Endothelial cell of umbilical vein (primary cell): ENCODE data around the gene DPYSL4. TPM values are rescaled to one million over a fixed set of nuclear protein-coding genes. Genes with fewer than 3 reads are reported as not detected.

ENCODE experiments used
- BruUV-seq: library from RNA; stranded (reverse); fragments of 400-500 nt; replicated peaks from 2 replicates; lab custom pipeline; 2021; lab: Mats Ljungman, UMichigan
- CTCF ChIA-PET: fragments of 300-600, 350-600 bp; sonication (Branson Sonifier 250); formaldehyde crosslinking; loops from one replicate; lab custom pipeline; 2021; ENCODE audit warnings: antibody characterized with exemption, inconsistent platforms; lab: Charles Lee
- POLR2A ChIA-PET: fragments of 300-600, 350-600 bp; sonication (Branson Sonifier 250); formaldehyde crosslinking; loops from one replicate; lab custom pipeline; 2021; ENCODE audit warnings: antibody characterized with exemption, inconsistent platforms; lab: Charles Lee
- DNase-seq: peaks from one replicate; pipeline ENCODE4 v3.0.0-alpha.2; 2011; ENCODE audit warnings: low read depth, low spot score
- FAIRE-seq: peaks from 2 replicates; lab custom pipeline; 2011; peaks lifted over from hg19 to GRCh38; lab: Jason Lieb, UNC
- H2AFZ ChIP-seq: 2 replicates; pipeline ENCODE4 v1.6.0; 2012; ENCODE audit warnings: low read depth, low read length, control low read depth, inconsistent platforms
- H3K27ac ChIP-seq: 2 replicates; pipeline ENCODE4 v1.5.1; 2011; ENCODE audit warnings: low read depth, mild to moderate bottlenecking, control low read depth, low read length, moderate library complexity; ENCODE audit not compliant: insufficient read depth
- H3K27me3 ChIP-seq, 2 experiments: 2 replicates each; pipeline versions ENCODE4 v1.6.0 to v1.6.1; 2011; ENCODE audit warnings: low read length in 2 of 2, mixed read lengths in 1 of 2; ENCODE audit not compliant: control insufficient read depth in 2 of 2, insufficient read depth in 2 of 2
- H3K36me3 ChIP-seq, 2 experiments: 2 replicates in 1 of 2; 3 replicates in 1 of 2; pipeline ENCODE4 v1.5.1; 2011; ENCODE audit warnings: low read length in 2 of 2, mild to moderate bottlenecking in 1 of 2, moderate library complexity in 1 of 2; ENCODE audit not compliant: control insufficient read depth in 2 of 2, insufficient read depth in 2 of 2; ENCODE audit errors: extremely low read depth in 1 of 2
- H3K4me1 ChIP-seq: 3 replicates; pipeline ENCODE4 v1.5.1; 2011; ENCODE audit warnings: mild to moderate bottlenecking, low read length; ENCODE audit not compliant: control insufficient read depth, insufficient read depth; ENCODE audit errors: extremely low read depth
- H3K4me2 ChIP-seq: 2 replicates; pipeline ENCODE4 v1.6.1; 2011; ENCODE audit warnings: low read length, control low read depth, mixed read lengths; ENCODE audit not compliant: insufficient read depth
- H3K4me3 ChIP-seq, 3 experiments: fragments of 200-600 bp in 1 of 3; sonication (generic), shearing (Covaris generic) in 1 of 3; replicated peaks in 1 of 3; 2 replicates each; pipeline ENCODE4 v1.5.1; 2011 to 2016; ENCODE audit warnings: control low read depth in 3 of 3, low read length in 3 of 3, mild to moderate bottlenecking in 2 of 3, inconsistent platforms in 1 of 3, low read depth in 1 of 3, moderate library complexity in 1 of 3; ENCODE audit not compliant: insufficient read depth in 1 of 3
- H3K79me2 ChIP-seq: 2 replicates; pipeline ENCODE4 v1.6.0; 2012; ENCODE audit warnings: low read length, inconsistent platforms; ENCODE audit not compliant: control insufficient read depth, insufficient read depth
- H3K9ac ChIP-seq: replicated peaks from 2 replicates; pipeline ENCODE3; 2011; ENCODE audit warnings: low read length, control low read depth; ENCODE audit not compliant: insufficient read depth; ENCODE audit errors: extremely low read depth
- H3K9me1 ChIP-seq: replicated peaks from 3 replicates; pipeline ENCODE4 v1.6.0; 2011; ENCODE audit warnings: mild to moderate bottlenecking, low read length; ENCODE audit not compliant: control insufficient read depth, insufficient read depth; ENCODE audit errors: extremely low read depth
- H3K9me3 ChIP-seq: replicated peaks from 2 replicates; pipeline ENCODE4 v1.5.1; 2012; ENCODE audit warnings: low read length, inconsistent platforms; ENCODE audit not compliant: control insufficient read depth, insufficient read depth
- H4K20me1 ChIP-seq: replicated peaks from 2 replicates; pipeline ENCODE3; 2011; ENCODE audit warnings: mild to moderate bottlenecking, low read length; ENCODE audit not compliant: control insufficient read depth, insufficient read depth; ENCODE audit errors: extremely low read depth
- FOS ChIP-seq: IDR thresholded peaks from 2 replicates; pipeline ENCODE4 v1.6.1; 2011; ENCODE audit warnings: mild to moderate bottlenecking, low read length, moderate library complexity, borderline replicate concordance; ENCODE audit not compliant: insufficient read depth
- MAX ChIP-seq: IDR thresholded peaks from 2 replicates; pipeline ENCODE4 v1.6.1; 2011; ENCODE audit not compliant: insufficient read depth, insufficient read length
- POLR2AphosphoS5 ChIP-seq: IDR thresholded peaks from 2 replicates; pipeline ENCODE4 v1.6.1; 2012; ENCODE audit warnings: low read depth, mild to moderate bottlenecking, control low read depth, low read length, moderate library complexity; ENCODE audit not compliant: insufficient read depth
- dilution Hi-C: fragments of 300-500 bp; cut with MboI; formaldehyde crosslinking; loops from one replicate; pipeline ENCODE4 v1.15.0; 2019; ENCODE audit warnings: low sequenced_read_pairs; ENCODE audit not compliant: extremely low pct_ligation_motif_present
- intact Hi-C: fragments of 100-400 bp; cut with micrococcal nuclease; formaldehyde crosslinking; loops from one replicate; pipeline ENCODE4 v1.10.0; 2022
- polyA plus RNA-seq, 4 experiments: library from polyadenylated mRNA; depleted of rRNA in 3 of 4; stranded (reverse) in 3 of 4; unstranded in 1 of 4; fragments of >200 nt; gene quantifications; 2 replicates each; pipeline versions ENCODE4 v1.2.1 to v1.2.3, GENCODE V29; 2011 to 2012; ENCODE audit warnings: missing spikeins in 1 of 4
- total RNA-seq: library from RNA; stranded (reverse); gene quantifications from 2 replicates; pipeline ENCODE4 v1.2.3, GENCODE V29; 2021
- TF ChIP-seq, protein P1 (sequence below), 2 donors: IDR thresholded peaks; 1 replicate in 1 of 2; 2 replicates in 1 of 2; pipeline ENCODE4 v1.5.1; 2011; ENCODE audit warnings: low read length in 2 of 2, mild to moderate bottlenecking in 2 of 2, moderate library complexity in 2 of 2, control low read depth in 1 of 2, inconsistent platforms in 1 of 2, low read depth in 1 of 2; ENCODE audit not compliant: insufficient read depth in 1 of 2; ENCODE audit errors: extremely low read depth in 1 of 2

The DPYSL4 gene
- total and polyA plus RNA-seq, 2 donors (not counting 3 experiments of a cell fraction or from before 2014, with no cell fraction given): 27.1 to 60.0 TPM

GRCh38 chr10:132146271-132146671, 40.5 kb upstream of the DPYSL4 start:
- DNase-seq (no peak), FAIRE-seq (no peak)
- no peaks in the 10 kb centered on the region for H4K20me1 ChIP-seq
- ChIA-PET CTCF (interaction anchor here (1.3 kb wide), 1 partner anchor 124 kb away, joined by 5 read pairs; no protein-coding TSS in a partner anchor), POLR2A (no interaction called here)
- no peak overlapping the region for H3K27ac ChIP-seq
- no peak overlapping the region for H3K9ac ChIP-seq
- H3K4me2 ChIP-seq: no peak overlapping the region
- no TSS peak for BruUV-seq
- dilution Hi-C loops (no loop called here), intact Hi-C loops (loop anchor here (10.0 kb wide), 1 partner anchor 1951 kb away; no protein-coding TSS in a partner anchor)
- TF ChIP-seq FOS: no peak
- no peak for TF ChIP-seq MAX
- TF ChIP-seq, protein P1, sequence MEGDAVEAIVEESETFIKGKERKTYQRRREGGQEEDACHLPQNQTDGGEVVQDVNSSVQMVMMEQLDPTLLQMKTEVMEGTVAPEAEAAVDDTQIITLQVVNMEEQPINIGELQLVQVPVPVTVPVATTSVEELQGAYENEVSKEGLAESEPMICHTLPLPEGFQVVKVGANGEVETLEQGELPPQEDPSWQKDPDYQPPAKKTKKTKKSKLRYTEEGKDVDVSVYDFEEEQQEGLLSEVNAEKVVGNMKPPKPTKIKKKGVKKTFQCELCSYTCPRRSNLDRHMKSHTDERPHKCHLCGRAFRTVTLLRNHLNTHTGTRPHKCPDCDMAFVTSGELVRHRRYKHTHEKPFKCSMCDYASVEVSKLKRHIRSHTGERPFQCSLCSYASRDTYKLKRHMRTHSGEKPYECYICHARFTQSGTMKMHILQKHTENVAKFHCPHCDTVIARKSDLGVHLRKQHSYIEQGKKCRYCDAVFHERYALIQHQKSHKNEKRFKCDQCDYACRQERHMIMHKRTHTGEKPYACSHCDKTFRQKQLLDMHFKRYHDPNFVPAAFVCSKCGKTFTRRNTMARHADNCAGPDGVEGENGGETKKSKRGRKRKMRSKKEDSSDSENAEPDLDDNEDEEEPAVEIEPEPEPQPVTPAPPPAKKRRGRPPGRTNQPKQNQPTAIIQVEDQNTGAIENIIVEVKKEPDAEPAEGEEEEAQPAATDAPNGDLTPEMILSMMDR (IDR thresholded peaks at IDR 0.05; ENCODE audit: extremely low read depth in 1 of 2, insufficient read depth in 1 of 2, low read depth in 1 of 2, low read length in 2 of 2): no peak
- no peak for TF ChIP-seq POLR2AphosphoS5
- H3K9me1 ChIP-seq: no peaks in the 10 kb centered on the region
- H3K27me3 ChIP-seq: peaks cover 0 to 2% of the 10 kb centered on the region in 2 experiments
- H3K79me2 ChIP-seq: no peaks in the 10 kb centered on the region
- no peaks in the 10 kb centered on the region for H3K36me3 ChIP-seq
- no peaks in the 10 kb centered on the region for H3K9me3 ChIP-seq
- no peak overlapping the region for H2AFZ ChIP-seq
- no peak overlapping the region for H3K4me3 ChIP-seq
- no peaks in the 10 kb centered on the region for H3K4me1 ChIP-seq
